SK-N-SH treated with all-trans-retinoic acid at 6 μM for 48 hours (cell line): ENCODE measurements around the gene UBE4B.

ENCODE experiments used
- BACH2 ChIP-seq: fragments of 250-450 bp; sonication (Bioruptor Pico); IDR thresholded peaks from 2 replicates; pipeline ENCODE4 v1.9.0; 2021; ENCODE audit warnings: mild to moderate bottlenecking, borderline replicate concordance
- GLIS3 ChIP-seq: fragments of 250-450 bp; sonication (Bioruptor Pico); IDR thresholded peaks from 2 replicates; pipeline ENCODE4 v1.5.0; 2020; ENCODE audit warnings: mild to moderate bottlenecking, moderate library complexity
- OSR1 ChIP-seq: fragments of 250-450 bp; sonication (Bioruptor Pico); IDR thresholded peaks from 2 replicates; pipeline ENCODE4 v1.8.0; 2022; ENCODE audit warnings: moderate library complexity, mild to moderate bottlenecking, inconsistent platforms
- RARB ChIP-seq: fragments of 250-450 bp; sonication (Bioruptor Pico); IDR thresholded peaks from 2 replicates; pipeline ENCODE4 v1.8.0; 2021; ENCODE audit warnings: mild to moderate bottlenecking, moderate library complexity
- TCF4 ChIP-seq: fragments of 250-450 bp; sonication (Bioruptor Pico); IDR thresholded peaks from 2 replicates; pipeline ENCODE4 v1.8.0; 2021; ENCODE audit warnings: mild to moderate bottlenecking, moderate library complexity, borderline replicate concordance
- TOX ChIP-seq: fragments of 250-450 bp; sonication (Bioruptor Pico); IDR thresholded peaks from 2 replicates; pipeline ENCODE4 v1.8.0; 2021; ENCODE audit warnings: mild to moderate bottlenecking, moderate library complexity, borderline replicate concordance
- ZFP30 ChIP-seq: fragments of 450-650 bp; formaldehyde crosslinking; IDR thresholded peaks from 2 replicates; pipeline ENCODE4 v1.5.0; 2022; ENCODE audit warnings: mild to moderate bottlenecking, moderate library complexity
- ZNF8 ChIP-seq: fragments of 450-650 bp; formaldehyde crosslinking; IDR thresholded peaks from 2 replicates; pipeline ENCODE4 v1.5.0; 2020; ENCODE audit warnings: mild to moderate bottlenecking, moderate library complexity
- TF ChIP-seq, protein P1 (sequence below): fragments of 250-450 bp; sonication (Bioruptor Pico); IDR thresholded peaks from 2 replicates; pipeline ENCODE4 v1.8.0; 2020; ENCODE audit warnings: mild to moderate bottlenecking, moderate library complexity, borderline replicate concordance
- TF ChIP-seq, protein P2 (sequence below): fragments of 250-450 bp; sonication (Bioruptor Pico); IDR thresholded peaks from 2 replicates; pipeline ENCODE4 v1.5.1; 2021; ENCODE audit warnings: mild to moderate bottlenecking, moderate library complexity
- TF ChIP-seq, protein P3 (sequence below): fragments of 250-450 bp; sonication (Bioruptor Pico); IDR thresholded peaks from 2 replicates; pipeline ENCODE4 v1.5.1; 2020; ENCODE audit warnings: low read depth, mild to moderate bottlenecking, moderate library complexity
- TF ChIP-seq, protein P4 (sequence below): fragments of 250-450 bp; sonication (Bioruptor Pico); IDR thresholded peaks from 2 replicates; pipeline ENCODE4 v1.5.0; 2020; ENCODE audit warnings: mild to moderate bottlenecking, moderate library complexity

DNA sequence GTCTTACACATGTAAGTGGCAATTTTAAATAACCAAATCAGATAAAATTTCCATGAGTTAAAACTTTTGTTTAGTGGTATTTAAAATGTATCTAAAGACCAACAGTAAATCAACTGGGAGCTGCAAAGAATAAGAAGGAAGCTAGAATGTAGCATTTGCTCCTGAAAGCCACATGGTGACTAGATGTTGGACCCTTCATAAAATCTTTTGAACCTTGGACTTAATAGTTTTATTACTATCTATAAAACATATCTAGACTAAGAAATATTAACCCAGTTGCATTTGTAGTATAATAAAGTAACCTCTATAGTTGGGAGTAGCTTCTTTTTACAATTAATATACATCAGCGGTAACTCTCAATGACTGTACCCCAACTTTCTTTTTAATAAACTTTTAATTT lies 72.1 kb downstream of the UBE4B start:
- TF ChIP-seq, protein P1, sequence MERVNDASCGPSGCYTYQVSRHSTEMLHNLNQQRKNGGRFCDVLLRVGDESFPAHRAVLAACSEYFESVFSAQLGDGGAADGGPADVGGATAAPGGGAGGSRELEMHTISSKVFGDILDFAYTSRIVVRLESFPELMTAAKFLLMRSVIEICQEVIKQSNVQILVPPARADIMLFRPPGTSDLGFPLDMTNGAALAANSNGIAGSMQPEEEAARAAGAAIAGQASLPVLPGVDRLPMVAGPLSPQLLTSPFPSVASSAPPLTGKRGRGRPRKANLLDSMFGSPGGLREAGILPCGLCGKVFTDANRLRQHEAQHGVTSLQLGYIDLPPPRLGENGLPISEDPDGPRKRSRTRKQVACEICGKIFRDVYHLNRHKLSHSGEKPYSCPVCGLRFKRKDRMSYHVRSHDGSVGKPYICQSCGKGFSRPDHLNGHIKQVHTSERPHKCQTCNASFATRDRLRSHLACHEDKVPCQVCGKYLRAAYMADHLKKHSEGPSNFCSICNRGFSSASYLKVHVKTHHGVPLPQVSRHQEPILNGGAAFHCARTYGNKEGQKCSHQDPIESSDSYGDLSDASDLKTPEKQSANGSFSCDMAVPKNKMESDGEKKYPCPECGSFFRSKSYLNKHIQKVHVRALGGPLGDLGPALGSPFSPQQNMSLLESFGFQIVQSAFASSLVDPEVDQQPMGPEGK (CRISPR knock-in tag), result no peak
- TF ChIP-seq RARB (CRISPR knock-in tag), result no peak
- no peak for TF ChIP-seq BACH2 (CRISPR knock-in tag)
- TF ChIP-seq, protein P2, sequence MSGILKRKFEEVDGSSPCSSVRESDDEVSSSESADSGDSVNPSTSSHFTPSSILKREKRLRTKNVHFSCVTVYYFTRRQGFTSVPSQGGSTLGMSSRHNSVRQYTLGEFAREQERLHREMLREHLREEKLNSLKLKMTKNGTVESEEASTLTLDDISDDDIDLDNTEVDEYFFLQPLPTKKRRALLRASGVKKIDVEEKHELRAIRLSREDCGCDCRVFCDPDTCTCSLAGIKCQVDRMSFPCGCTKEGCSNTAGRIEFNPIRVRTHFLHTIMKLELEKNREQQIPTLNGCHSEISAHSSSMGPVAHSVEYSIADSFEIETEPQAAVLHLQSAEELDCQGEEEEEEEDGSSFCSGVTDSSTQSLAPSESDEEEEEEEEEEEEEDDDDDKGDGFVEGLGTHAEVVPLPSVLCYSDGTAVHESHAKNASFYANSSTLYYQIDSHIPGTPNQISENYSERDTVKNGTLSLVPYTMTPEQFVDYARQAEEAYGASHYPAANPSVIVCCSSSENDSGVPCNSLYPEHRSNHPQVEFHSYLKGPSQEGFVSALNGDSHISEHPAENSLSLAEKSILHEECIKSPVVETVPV (CRISPR knock-in tag), result no peak
- TF ChIP-seq TOX (CRISPR knock-in tag), result no peak
- TF ChIP-seq OSR1 (CRISPR knock-in tag), result no peak
- TF ChIP-seq TCF4 (CRISPR knock-in tag), result no peak
- TF ChIP-seq GLIS3 (CRISPR knock-in tag), result no peak
- no peak for TF ChIP-seq ZFP30 (CRISPR knock-in tag)
- TF ChIP-seq, protein P3, sequence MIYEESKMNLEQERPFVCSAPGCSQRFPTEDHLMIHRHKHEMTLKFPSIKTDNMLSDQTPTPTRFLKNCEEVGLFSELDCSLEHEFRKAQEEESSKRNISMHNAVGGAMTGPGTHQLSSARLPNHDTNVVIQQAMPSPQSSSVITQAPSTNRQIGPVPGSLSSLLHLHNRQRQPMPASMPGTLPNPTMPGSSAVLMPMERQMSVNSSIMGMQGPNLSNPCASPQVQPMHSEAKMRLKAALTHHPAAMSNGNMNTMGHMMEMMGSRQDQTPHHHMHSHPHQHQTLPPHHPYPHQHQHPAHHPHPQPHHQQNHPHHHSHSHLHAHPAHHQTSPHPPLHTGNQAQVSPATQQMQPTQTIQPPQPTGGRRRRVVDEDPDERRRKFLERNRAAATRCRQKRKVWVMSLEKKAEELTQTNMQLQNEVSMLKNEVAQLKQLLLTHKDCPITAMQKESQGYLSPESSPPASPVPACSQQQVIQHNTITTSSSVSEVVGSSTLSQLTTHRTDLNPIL, result no peak
- TF ChIP-seq, protein P4, sequence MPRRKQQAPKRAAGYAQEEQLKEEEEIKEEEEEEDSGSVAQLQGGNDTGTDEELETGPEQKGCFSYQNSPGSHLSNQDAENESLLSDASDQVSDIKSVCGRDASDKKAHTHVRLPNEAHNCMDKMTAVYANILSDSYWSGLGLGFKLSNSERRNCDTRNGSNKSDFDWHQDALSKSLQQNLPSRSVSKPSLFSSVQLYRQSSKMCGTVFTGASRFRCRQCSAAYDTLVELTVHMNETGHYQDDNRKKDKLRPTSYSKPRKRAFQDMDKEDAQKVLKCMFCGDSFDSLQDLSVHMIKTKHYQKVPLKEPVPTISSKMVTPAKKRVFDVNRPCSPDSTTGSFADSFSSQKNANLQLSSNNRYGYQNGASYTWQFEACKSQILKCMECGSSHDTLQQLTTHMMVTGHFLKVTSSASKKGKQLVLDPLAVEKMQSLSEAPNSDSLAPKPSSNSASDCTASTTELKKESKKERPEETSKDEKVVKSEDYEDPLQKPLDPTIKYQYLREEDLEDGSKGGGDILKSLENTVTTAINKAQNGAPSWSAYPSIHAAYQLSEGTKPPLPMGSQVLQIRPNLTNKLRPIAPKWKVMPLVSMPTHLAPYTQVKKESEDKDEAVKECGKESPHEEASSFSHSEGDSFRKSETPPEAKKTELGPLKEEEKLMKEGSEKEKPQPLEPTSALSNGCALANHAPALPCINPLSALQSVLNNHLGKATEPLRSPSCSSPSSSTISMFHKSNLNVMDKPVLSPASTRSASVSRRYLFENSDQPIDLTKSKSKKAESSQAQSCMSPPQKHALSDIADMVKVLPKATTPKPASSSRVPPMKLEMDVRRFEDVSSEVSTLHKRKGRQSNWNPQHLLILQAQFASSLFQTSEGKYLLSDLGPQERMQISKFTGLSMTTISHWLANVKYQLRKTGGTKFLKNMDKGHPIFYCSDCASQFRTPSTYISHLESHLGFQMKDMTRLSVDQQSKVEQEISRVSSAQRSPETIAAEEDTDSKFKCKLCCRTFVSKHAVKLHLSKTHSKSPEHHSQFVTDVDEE (CRISPR knock-in tag), result no peak
- TF ChIP-seq ZNF8 (CRISPR knock-in tag), result no peak
